Mammary epithelial cell (primary cell): ENCODE data around the gene NUDT13.

Experiments
- CTCF ChIP-seq, 2 donors: IDR thresholded peaks in 1 of 2; conservative IDR thresholded peaks in 1 of 2; 2 replicates each; pipeline ENCODE4 v1.5.1; 2011 to 2012; ENCODE audit warnings: inconsistent platforms in 2 of 2, low read length in 2 of 2, mild to moderate bottlenecking in 2 of 2, control low read depth in 1 of 2, low read depth in 1 of 2; ENCODE audit not compliant: insufficient read depth in 1 of 2; ENCODE audit errors: extremely low read depth in 1 of 2
- EZH2 ChIP-seq: IDR thresholded peaks from 2 replicates; pipeline ENCODE4 v1.6.1; 2012; ENCODE audit warnings: low read length, inconsistent platforms, borderline replicate concordance

GRCh38 chr10:73172867-73173266 lies 62.6 kb downstream of the NUDT13 start:
- no peak for TF ChIP-seq CTCF (conservative IDR thresholded peaks at IDR 0.05 in 1 of 2, IDR thresholded peaks at IDR 0.05 in 1 of 2; ENCODE audit: extremely low read depth in 1 of 2, insufficient read depth in 1 of 2, low read depth in 1 of 2, low read length in 2 of 2)
- no peak for TF ChIP-seq EZH2
